D721Med (cell line): ENCODE measurements around the gene ADAMTS16.

ENCODE experiments used
- DNase-seq: peaks from one replicate; pipeline ENCODE4 v3.0.0; 2011; ENCODE audit warnings: low spot score; ENCODE audit not compliant: insufficient read length
- FAIRE-seq: peaks from 2 replicates; lab custom pipeline; 2011; peaks lifted over from hg19 to GRCh38; lab: Jason Lieb, UNC
- TF ChIP-seq, protein P1 (sequence below): IDR thresholded peaks from 2 replicates; pipeline ENCODE4 v1.5.1; 2012; ENCODE audit warnings: mild to moderate bottlenecking, control low read depth; ENCODE audit not compliant: insufficient read depth; ENCODE audit errors: missing control alignments

Gene ADAMTS16

DNA sequence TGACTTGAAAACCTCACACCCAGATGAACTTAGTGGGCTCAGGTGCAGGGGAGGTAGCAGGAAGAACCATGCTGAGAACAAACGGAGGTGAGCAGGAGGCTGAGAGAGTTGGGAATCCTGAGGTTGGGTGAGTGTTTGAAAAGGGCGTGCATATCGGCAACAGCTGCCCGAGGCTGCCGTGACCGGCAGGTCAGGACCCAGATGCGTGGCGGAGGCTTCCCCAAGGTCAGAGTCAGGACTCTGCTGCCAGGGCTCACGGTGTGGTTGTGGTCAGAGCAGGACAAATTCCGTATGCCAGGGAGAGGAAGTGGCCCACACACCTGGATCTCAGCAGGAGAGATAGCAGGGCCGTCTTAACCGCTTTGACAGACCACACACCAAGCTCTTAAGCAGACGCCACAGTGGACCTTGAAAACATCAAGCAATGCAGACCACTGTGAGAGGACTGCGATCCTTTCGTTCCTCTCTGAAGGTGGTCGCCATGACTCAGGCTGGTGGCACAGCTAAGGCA is 43.1 kb downstream of the ADAMTS16 start:
- no peak for FAIRE-seq
- TF ChIP-seq, protein P1, sequence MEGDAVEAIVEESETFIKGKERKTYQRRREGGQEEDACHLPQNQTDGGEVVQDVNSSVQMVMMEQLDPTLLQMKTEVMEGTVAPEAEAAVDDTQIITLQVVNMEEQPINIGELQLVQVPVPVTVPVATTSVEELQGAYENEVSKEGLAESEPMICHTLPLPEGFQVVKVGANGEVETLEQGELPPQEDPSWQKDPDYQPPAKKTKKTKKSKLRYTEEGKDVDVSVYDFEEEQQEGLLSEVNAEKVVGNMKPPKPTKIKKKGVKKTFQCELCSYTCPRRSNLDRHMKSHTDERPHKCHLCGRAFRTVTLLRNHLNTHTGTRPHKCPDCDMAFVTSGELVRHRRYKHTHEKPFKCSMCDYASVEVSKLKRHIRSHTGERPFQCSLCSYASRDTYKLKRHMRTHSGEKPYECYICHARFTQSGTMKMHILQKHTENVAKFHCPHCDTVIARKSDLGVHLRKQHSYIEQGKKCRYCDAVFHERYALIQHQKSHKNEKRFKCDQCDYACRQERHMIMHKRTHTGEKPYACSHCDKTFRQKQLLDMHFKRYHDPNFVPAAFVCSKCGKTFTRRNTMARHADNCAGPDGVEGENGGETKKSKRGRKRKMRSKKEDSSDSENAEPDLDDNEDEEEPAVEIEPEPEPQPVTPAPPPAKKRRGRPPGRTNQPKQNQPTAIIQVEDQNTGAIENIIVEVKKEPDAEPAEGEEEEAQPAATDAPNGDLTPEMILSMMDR = no peak
- no peak for DNase-seq

DNA sequence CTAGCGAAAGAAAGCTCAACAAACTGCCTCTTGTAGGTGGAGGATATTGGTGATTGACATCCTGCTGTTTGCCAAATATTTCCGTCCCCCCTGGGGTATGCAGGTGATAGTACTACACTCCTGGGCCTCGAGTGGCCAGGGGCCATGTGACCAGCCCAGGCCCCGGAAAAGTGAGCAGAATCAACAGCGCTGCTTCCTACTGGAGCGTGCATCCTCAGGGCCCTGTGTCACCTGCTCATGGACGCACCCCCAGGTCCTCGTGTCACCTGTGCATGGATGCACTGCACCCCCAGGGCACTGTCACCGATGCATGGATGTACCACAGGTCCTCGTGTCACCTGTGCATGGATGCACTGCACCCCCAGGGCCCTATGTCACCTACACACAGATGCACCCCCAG is 43.8 kb downstream of the ADAMTS16 start:
- TF ChIP-seq, protein P1 = no peak
- no peak for FAIRE-seq
- no peak for DNase-seq

DNA sequence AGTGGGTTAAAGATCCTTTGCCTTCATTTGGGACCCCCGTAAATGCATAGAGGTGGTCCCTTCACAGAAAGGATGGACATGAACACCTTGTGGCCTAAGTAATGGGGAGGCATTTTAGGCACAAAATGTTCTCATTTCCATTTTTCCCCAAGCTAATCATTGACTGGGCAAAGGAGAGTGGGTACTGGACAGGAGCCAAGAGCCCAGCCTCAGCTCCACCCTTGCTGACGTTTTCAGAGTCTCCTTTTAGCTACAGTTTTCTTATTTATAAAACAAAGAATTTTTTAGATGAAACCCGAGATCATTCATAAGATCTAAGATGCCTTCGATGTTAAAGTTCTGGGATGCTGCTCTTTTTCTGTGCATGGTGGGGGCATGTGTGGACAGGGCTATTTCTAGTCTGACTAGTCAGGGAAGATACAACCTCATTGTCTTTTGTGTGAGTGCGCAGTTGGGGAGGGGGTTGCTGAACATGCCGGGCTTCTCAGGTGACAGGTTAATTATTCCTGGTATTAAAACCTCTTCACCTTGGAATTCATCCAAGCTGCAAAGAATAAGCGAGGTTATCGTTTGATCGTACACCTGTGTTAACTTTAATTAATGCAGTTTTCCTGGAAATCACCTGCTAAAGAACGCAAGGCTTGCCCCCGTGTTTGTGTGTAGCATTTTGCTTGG is 48.4 kb downstream of the ADAMTS16 start:
- TF ChIP-seq, protein P1 = no peak
- DNase-seq (no peak), FAIRE-seq (no peak)

DNA sequence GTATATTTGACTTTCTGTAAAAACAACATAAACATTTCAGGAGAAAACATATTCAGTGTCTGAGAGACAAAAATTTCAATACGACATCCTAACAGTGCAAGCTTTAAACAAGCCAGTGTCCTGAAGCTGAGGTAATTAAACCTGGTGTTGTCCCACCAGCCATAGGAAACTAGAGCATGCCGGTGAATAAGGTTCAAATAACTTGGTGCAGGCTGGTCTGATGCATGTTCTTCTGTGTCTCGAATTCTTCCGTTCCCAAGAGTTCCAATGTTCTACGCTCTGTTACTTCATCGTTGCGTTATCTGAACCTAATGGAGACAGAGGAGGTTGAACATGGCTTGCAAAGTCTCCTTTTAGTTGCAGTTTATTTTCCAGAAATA is 48.9 kb downstream of the ADAMTS16 start:
- FAIRE-seq (no peak), DNase-seq (no peak)
- TF ChIP-seq, protein P1 = no peak

DNA sequence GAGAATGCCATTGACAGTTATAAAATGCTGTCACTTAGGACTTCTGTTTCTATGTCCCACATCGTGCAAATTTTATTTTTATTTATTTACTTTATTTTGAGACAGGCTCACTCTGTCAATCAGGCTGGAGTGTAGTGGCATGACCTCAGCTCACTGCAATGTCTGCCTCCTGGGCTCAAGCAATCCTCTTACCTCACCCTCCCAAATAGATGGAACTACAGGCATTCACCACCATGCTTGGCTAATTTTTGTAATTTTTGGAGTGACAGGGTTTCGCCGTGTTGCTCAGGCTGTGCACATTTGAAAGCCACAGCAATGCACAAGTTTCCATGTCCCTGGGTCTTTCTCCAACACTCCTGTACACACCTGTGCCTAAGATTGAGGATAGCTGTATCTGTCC is 51.8 kb downstream of the ADAMTS16 start:
- TF ChIP-seq, protein P1 = no peak
- FAIRE-seq (no peak), DNase-seq (no peak)

DNA sequence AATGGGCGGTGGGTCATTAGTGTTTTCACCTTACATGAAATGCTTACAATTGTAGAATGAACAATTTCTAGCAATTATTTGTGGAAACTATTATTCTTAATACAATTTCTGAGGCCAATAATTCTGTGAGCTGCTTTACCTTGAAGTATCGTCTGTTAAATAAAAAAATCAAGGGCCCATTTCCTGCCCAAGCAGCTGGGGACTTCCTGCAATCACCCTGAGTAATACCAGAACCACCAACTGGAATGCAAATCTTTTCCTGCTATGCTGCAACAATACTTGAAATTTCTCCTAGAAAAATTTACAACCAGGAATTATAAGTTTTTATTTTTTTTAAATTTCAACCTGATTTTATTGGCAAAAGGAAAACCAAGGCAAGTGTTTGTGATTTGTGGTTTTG is 52.6 kb downstream of the ADAMTS16 start:
- FAIRE-seq (no peak), DNase-seq (no peak)

More for the DNA sequence above, 52.6 kb downstream of the ADAMTS16 start:
- TF ChIP-seq, protein P1 = no peak
